Hepatocyte (in vitro differentiated cells): Measurements from ENCODE around the gene MTHFD1L. TPM values are rescaled to one million over a fixed set of nuclear protein-coding genes. Genes with fewer than 3 reads are reported as not detected.

Experiments
- DNase-seq: peaks from one replicate; pipeline ENCODE4 v3.0.0-alpha.2; 2016; ENCODE audit warnings: low spot score
- H2AFZ ChIP-seq: fragments of 200-600 bp; sonication (generic); 2 replicates; pipeline ENCODE4 v1.6.0; 2016; ENCODE audit warnings: antibody characterized with exemption, mild to moderate bottlenecking
- H3K27ac ChIP-seq: fragments of 200-600 bp; sonication (generic); 2 replicates; pipeline ENCODE4 v1.5.1; 2016; ENCODE audit warnings: mild to moderate bottlenecking
- H3K27me3 ChIP-seq: fragments of 200-600 bp; sonication (generic); 2 replicates; pipeline ENCODE4 v1.6.1; 2016
- H3K36me3 ChIP-seq: fragments of 200-600 bp; sonication (generic); replicated peaks from 2 replicates; pipeline ENCODE4 v1.5.1; 2016; ENCODE audit warnings: low read depth; ENCODE audit not compliant: insufficient read depth
- H3K4me1 ChIP-seq: fragments of 200-600 bp; sonication (generic); 2 replicates; pipeline ENCODE4 v1.5.1; 2016; ENCODE audit warnings: mild to moderate bottlenecking, moderate library complexity; ENCODE audit not compliant: insufficient read depth
- H3K4me2 ChIP-seq: fragments of 200-600 bp; sonication (generic); 2 replicates; pipeline ENCODE4 v1.6.0; 2016
- H3K4me3 ChIP-seq: fragments of 200-600 bp; sonication (generic); 2 replicates; pipeline ENCODE4 v1.5.1; 2016; ENCODE audit warnings: mild to moderate bottlenecking
- H3K79me2 ChIP-seq: fragments of 200-600 bp; sonication (generic); 2 replicates; pipeline ENCODE4 v1.6.0; 2017; ENCODE audit warnings: mild to moderate bottlenecking
- H3K9me2 ChIP-seq: fragments of 200-600 bp; sonication (generic); replicated peaks from 2 replicates; pipeline ENCODE4 v1.6.0; 2017; ENCODE audit warnings: mild to moderate bottlenecking; ENCODE audit not compliant: insufficient read depth
- H3K9me3 ChIP-seq: fragments of 200-600 bp; sonication (generic); 2 replicates; pipeline ENCODE4 v1.5.1; 2016; ENCODE audit warnings: low read depth, mild to moderate bottlenecking
- H4K20me1 ChIP-seq: fragments of 200-600 bp; sonication (generic); 2 replicates; pipeline ENCODE4 v1.6.0; 2016; ENCODE audit warnings: mild to moderate bottlenecking; ENCODE audit not compliant: insufficient read depth, poor library complexity, severe bottlenecking
- EZH2 ChIP-seq: fragments of 200-600 bp; sonication (generic); IDR thresholded peaks from 2 replicates; pipeline ENCODE4 v1.6.1; 2016; ENCODE audit warnings: antibody characterized with exemption, mild to moderate bottlenecking, borderline replicate concordance
- EZH2phosphoT487 ChIP-seq: fragments of 200-600 bp; sonication (generic); IDR thresholded peaks from one replicate; pipeline ENCODE4 v1.6.1; 2018; ENCODE audit warnings: antibody characterized with exemption, mild to moderate bottlenecking, low read depth, moderate library complexity; ENCODE audit not compliant: unreplicated experiment, severe bottlenecking
- WGBS: methylation state at CpG from one replicate; pipeline ENCODE4 v1.1.6; 2016; ENCODE audit warnings: low lambda C conversion rate; ENCODE audit errors: missing lambda C conversion rate; 5-methylcytosine and 5-hydroxymethylcytosine counted together
- polyA plus RNA-seq: library from polyadenylated mRNA; unstranded; fragments of >200 nt; fragmentation: Nextera tagmentation; extraction: Ambion mirVana; gene quantifications from 2 replicates; pipeline ENCODE4 v1.2.1, GENCODE V29; 2016
- total RNA-seq: library from RNA; depleted of rRNA; stranded (reverse); fragments of >200 nt; gene quantifications from 2 replicates; pipeline ENCODE4 v1.2.3, GENCODE V29; 2014
- TF ChIP-seq, protein P1 (sequence below): fragments of 200-600 bp; sonication (generic); IDR thresholded peaks from 2 replicates; pipeline ENCODE4 v1.5.1; 2016; ENCODE audit warnings: antibody characterized with exemption, mild to moderate bottlenecking; ENCODE audit not compliant: poor library complexity

The MTHFD1L gene
- total and polyA plus RNA-seq, 2 experiments from 2014 or later, result 28.4 to 30.8 TPM

DNA sequence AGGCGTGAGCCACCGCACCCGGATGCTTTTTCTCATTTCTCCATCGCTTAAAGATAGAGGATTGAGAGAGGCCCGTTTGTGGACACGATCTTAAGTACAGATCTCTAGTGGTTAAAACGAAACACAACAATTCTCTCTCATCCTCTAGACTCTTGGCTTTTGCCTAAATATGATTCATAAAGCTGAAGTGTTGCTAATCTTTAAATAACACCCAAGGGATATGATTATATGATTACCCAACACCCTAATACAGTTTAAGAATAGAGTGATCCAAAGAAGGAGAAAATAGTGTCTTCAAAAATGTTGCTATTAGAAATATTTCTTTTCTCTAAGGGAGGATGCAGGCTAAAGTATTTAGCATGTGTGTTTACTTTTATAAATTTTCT, 50.4 kb downstream of the MTHFD1L start:
- Histone ChIP-seq H2AFZ (no peak overlapping the region), H3K27me3 (no peaks in the 10 kb centered on the region), H3K9me2 (no peaks in the 10 kb centered on the region), H3K27ac (no peak overlapping the region), H3K79me2 (no peaks in the 10 kb centered on the region), H3K4me1 (no peaks in the 10 kb centered on the region), H3K4me2 (no peak overlapping the region), H4K20me1 (no peaks in the 10 kb centered on the region), H3K4me3 (no peak overlapping the region), H3K36me3 (no peaks in the 10 kb centered on the region), H3K9me3 (no peaks in the 10 kb centered on the region)
- WGBS, result 93% methylated on average over 7 of the region's 7 CpGs
- no peak for DNase-seq
- TF ChIP-seq EZH2phosphoT487, result no peak
- TF ChIP-seq, protein P1, sequence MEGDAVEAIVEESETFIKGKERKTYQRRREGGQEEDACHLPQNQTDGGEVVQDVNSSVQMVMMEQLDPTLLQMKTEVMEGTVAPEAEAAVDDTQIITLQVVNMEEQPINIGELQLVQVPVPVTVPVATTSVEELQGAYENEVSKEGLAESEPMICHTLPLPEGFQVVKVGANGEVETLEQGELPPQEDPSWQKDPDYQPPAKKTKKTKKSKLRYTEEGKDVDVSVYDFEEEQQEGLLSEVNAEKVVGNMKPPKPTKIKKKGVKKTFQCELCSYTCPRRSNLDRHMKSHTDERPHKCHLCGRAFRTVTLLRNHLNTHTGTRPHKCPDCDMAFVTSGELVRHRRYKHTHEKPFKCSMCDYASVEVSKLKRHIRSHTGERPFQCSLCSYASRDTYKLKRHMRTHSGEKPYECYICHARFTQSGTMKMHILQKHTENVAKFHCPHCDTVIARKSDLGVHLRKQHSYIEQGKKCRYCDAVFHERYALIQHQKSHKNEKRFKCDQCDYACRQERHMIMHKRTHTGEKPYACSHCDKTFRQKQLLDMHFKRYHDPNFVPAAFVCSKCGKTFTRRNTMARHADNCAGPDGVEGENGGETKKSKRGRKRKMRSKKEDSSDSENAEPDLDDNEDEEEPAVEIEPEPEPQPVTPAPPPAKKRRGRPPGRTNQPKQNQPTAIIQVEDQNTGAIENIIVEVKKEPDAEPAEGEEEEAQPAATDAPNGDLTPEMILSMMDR, result no peak
- TF ChIP-seq EZH2, result no peak

DNA sequence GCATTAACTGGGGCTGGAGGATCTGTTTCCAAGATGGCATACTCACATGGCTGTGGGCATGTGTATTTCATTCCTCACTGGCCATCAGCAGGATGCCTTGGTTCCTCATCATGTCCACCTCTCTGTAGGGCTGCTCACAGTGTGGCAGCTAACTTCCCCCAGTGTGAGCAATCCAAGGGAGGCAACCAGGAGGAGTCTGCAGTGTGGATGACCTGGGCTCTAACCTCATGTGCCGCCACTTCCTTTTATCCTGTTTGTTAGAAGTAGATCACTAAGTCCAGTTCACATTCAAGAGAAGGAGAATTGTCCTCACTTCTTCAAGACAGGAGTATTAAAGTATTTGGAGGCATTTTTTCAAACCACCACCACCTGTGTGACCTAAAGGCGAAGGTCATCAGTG, 54.4 kb downstream of the MTHFD1L start:
- no peaks in the 10 kb centered on the region for H4K20me1 ChIP-seq

DNA sequence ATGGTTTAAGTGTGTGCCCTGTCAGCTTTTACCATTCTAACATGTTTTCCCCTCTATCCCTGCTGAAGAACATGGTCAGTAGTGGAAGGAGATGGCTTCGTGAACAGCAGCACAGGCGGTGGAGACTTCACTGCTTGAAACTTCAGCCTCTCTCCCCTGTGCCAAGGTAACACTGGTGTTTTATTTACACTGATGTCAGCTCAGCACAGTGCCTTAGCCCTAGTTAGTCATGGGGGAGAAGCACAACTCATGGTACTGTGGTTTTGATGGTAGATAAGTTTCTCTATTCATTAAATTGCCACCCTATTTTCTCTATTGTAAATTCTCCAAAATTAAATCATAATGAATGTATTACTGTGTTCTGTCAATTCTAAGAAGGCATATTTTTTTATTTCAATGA, 56.6 kb downstream of the MTHFD1L start:
- no peaks in the 10 kb centered on the region for H3K79me2 ChIP-seq
- H3K9me2 ChIP-seq, result no peaks in the 10 kb centered on the region
- H3K4me2 ChIP-seq, result no peak overlapping the region
- no peak overlapping the region for H3K4me3 ChIP-seq
- H3K9me3 ChIP-seq, result no peaks in the 10 kb centered on the region
- TF ChIP-seq, protein P1, result no peak
- TF ChIP-seq EZH2, result no peak
- H3K4me1 ChIP-seq, result no peaks in the 10 kb centered on the region
- H3K27me3 ChIP-seq, result no peaks in the 10 kb centered on the region
- no peaks in the 10 kb centered on the region for H3K36me3 ChIP-seq
- H4K20me1 ChIP-seq, result no peaks in the 10 kb centered on the region
- WGBS, result 90% methylated on average over 2 of the region's 2 CpGs
- no peak overlapping the region for H3K27ac ChIP-seq
- no peak overlapping the region for H2AFZ ChIP-seq
- DNase-seq, result no peak

More for the DNA sequence above, 54.4 kb downstream of the MTHFD1L start:
- H2AFZ ChIP-seq, result no peak overlapping the region
- DNase-seq, result no peak
- H3K36me3 ChIP-seq, result no peaks in the 10 kb centered on the region
- H3K9me3 ChIP-seq, result no peaks in the 10 kb centered on the region
- H3K9me2 ChIP-seq, result no peaks in the 10 kb centered on the region
- no peak overlapping the region for H3K27ac ChIP-seq
- no peaks in the 10 kb centered on the region for H3K79me2 ChIP-seq
- no peaks in the 10 kb centered on the region for H3K4me1 ChIP-seq
- 98% methylated on average over 2 of the region's 2 CpGs for WGBS
- no peaks in the 10 kb centered on the region for H3K27me3 ChIP-seq
- H3K4me2 ChIP-seq, result no peak overlapping the region
- H3K4me3 ChIP-seq, result no peak overlapping the region
- TF ChIP-seq EZH2, result no peak
- TF ChIP-seq EZH2phosphoT487, result no peak
- TF ChIP-seq, protein P1, result no peak
